GM21576 (cell line): Measurements from ENCODE around the gene ACTR2.
"Not testable (repeated sequence)": the region's sequence is repeated elsewhere in the genome, so short reads cannot be mapped to it uniquely, and the experiment has no call there.

ENCODE experiments used
- ATAC-seq: cut with Tn5 transposase; IDR thresholded peaks from one replicate; pipeline ENCODE4 v1.9.1; 2021; ENCODE audit warnings: mild to moderate bottlenecking, moderate library complexity; ENCODE audit not compliant: unreplicated experiment

ACTR2 gene

DNA sequence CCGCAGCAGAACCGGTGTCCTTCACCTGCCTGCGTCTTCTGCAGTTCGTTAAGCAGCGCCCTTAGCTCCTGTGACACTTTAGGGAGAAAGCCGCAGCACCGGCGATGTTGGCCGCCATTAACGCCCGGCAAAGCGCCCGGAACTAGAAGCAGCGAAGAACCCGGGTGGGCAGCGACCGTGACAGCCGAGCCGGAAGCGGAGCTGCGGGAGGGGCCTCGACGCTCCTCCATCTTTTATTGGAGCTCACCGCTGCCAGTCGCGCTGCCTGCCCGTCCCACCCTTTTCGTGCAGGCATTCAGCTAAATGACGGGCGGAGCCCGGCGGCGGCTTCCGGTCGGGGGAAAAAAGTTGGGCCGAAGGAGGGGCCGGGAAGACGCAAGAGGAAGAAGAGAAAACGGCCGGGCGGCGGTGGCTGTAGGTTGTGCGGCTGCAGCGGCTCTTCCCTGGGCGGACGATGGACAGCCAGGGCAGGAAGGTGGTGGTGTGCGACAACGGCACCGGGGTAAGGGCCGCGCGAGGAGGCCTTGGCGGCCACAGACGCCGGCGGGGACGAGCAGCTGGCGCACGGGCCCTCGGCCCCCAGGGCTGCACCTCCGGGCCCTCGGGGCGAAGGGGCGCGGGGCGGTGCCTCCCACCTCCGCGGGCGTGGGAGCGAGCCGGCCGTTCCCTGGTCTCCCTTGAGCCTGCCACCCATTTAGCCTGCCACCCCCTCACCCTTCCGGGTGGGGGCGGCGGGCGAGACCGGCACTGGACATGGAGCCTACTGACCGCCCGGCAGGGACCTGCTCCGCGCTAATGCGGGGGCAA is at the start of gene ACTR2:
TSS of gene ACTR2 (plus strand) at position 376 of the 807 bp plus-strand sequence. CDS start at position 455, 79 bp downstream.
- peak; percentile 89 for ATAC-seq

DNA sequence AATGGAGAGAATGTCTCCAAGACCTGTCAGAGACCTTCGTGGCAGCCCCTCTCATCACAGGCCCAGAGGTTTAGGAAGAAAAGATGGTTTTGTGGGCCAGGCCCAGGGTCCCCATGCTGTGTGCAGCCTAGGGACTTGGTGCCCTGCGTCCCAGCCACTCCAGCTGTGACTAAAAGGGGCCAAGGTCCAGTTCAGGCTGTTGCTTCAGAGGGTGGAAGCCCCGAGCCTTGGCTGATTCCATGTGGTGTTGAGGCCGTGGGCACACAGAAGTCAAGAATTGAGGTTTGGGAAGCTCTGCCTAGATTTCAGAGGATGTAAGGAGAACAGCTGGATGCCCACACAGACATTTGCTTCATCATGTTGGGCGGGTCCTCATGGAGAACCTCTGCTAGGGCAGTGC is 45.1 kb upstream of the ACTR2 start:
- ATAC-seq = no peak

GRCh38 chr2:65183406-65183805 is 44.2 kb upstream of the ACTR2 start:
- ATAC-seq = not testable (repeated sequence)

DNA sequence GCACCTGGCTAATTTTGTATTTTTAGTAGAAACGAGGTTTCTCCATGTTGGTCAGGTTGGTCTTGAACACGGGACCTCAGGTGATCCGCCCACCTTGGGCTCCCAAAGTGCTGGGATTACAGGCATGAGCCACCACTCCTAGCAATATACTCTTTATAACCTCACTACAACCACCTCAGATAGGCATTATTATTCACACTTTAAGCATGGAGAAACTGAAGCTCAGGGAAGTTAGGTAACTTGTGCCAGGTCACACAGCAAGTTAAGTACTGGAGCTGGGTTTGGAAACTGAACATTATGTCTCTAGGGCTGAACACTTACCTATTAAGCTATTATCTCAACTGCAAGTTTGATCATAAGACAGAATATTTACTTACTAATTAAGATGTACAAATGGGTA is 42.6 kb upstream of the ACTR2 start:
- ATAC-seq = no peak

DNA sequence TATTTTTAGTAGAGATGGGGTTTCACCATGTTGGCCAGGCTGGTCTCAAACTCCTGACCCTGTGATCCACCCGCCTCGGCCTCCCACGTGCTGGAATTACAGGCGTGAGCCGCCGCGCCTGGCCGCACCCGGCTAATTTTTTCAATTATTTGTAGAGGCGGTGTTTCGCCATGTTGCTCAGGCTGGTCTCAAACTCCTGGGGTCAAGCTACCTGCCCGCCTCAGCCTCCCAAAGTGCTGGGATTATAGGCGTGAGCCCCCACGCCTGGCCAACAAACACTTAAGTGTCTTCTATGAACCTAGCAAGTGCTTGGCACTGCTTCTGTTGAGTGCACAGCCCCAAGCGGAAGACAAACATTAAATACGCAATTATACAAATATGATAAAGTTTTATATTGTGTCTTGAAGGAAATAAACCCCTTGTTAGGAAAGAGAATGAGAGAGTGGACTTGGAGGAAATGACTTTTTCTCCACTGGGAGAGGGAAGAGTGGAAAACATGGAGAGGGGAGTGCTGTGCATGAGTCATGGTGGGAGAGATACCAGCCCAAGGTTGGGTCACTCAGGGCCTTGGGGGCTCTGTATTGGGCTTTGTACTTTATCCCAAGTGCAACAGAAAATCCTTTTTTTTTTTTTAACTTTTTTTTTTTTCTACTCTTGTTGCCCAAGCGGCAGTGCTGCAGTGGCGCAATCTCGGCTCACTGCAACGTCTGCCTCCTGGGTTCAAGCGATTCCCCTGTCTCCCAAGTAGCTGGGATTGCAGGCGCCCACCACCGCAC is 41.4 kb upstream of the ACTR2 start:
- no peak for ATAC-seq

DNA sequence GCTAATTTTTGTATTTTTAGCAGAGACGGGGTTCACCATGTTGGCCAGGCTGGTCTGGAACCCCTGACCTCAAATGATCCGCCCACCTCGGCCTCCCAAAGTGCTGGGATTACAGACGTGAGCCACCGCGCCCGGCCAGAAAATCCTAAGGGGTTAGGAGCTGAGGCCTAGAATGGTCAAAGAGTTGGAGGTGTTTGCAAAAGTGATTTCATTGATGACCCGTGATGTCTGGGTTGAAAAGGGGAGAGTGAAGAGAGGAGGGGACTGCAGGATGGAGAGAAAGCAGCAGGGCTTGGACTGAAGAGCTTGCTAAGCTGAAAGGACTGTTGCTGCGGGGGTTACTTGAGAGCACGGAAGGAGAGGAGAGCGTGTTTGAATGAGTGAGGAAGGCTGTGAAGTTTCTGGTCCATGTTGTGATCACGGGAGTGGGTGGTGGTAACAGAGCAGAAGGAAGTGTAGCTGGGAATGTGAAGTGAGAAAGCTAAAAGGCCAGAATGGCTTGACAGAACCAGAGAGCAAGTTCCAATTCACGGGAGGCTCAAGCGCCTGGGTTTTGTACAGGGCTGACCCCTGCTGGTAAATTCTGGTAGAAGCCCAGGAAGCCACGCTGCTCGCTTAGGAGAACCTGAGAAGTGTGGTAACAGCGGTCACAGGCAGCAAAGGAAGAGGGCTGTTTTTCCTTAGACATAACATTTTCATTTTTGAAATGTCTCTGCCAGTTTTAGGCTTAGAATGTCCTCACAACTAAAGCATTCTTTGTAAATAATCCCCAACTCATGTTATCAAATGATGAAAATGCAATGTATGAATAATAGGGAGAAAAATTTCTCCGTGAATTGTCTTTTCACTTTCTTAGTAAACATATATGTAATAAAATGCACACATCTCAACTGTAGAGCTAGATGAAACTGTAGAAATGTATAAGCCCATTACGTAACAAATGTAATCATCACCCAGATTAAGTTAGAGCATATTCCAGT is 40.5 kb upstream of the ACTR2 start:
- peak; percentile 62 for ATAC-seq

DNA sequence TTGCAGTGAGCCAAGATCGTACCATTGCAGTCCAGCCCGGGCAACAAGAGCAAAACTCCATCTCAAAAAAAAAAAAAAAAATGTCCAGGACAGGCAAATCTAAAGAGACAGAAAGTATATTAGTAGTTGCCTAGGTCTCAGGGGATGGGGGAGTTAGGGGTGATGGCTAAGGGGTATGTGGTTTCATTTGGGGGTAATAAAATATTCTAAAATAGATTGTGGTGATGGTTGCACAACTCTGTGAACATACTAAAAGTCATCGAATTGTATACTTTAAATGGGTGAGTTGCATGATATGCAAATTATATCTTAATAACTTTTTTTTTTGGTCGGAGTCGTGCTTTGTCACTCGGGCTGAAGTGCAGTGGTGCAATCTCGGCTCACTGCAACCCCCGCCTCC is 34.2 kb upstream of the ACTR2 start:
- ATAC-seq = no peak

- ATAC-seq = no peak
These were observed 28.9 kb upstream of the ACTR2 start for GRCh38 chr2:65198737-65199136.

DNA sequence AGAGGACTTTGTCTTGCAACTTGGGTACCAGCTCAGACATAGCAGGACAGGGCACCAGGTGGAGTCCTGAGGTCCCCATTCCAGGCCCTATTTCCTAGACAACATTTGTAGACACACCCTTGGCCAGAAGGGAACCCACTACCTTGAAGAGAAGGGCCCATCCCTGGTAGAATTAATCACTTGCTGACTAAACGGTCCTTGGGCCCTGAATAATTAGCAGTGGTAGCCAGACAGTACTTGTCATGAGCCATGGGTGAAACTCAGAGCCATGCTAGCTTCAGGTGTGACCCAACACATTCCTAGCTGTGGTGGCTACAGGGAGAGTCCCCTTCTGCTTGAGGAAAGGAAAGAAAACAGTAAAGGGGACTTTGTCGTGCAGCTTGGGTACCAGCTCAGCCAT is 28.5 kb upstream of the ACTR2 start:
- no peak for ATAC-seq

- no peak for ATAC-seq
These were observed 27.7 kb upstream of the ACTR2 start for GRCh38 chr2:65199891-65200290.

DNA sequence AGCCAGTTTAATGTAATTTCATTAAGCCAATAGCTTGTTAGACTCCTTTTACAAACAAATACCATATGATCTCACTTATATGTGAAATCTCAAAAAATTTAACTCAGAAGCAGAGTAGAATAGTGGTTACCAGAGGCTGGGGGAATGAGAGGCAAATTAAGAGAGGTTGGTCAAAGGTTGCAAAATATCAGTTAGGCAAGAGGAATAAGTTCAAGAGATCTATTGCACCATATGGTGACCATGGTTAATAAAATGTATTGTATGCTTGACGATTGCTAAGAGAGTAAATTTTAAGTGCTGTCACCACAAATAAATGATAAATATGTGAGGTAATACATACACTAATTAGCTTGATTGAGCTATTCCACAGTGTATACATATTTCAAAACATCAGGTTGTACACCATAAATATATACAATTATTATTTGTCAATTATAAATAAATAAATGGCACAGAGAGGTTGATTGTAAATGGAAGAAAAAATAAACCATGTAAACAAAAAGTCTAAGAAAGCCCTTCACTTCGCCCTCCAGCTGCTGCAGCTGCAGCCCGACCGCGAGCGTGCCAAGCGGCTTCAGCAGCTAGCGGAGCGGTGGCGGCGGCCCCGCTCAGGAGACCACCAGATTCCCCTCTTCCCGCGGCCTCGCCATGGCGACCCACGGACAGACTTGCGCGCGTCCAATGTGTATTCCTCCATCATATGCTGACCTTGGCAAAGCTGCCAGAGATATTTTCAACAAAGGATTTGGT is 23.0 kb upstream of the ACTR2 start:
- no peak for ATAC-seq

DNA sequence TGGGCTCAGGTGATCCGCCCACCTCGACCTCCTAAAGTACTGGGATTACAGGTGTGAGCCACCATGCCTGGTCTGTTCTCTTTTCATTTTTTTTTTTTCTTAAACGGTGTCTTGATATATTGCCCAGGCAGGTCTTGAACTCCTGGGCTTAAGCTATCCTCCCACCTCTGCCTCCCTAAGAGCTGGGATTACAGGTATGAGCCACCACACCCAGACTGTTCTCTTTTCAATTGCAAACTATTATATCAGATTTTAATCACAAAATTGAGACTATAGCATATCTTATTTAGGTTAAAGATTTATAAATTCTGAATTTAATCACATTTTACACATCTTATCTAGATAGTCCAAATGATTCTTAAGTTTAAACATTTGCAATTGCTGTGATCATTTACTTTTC is 15.5 kb upstream of the ACTR2 start:
- ATAC-seq = no peak

- ATAC-seq = no peak
These were observed 15.0 kb upstream of the ACTR2 start for GRCh38 chr2:65212619-65213018.

- ATAC-seq = no peak
These were observed 14.6 kb upstream of the ACTR2 start for GRCh38 chr2:65213035-65213434.

- ATAC-seq = no peak
These were observed 13.3 kb upstream of the ACTR2 start for GRCh38 chr2:65214361-65214760.

DNA sequence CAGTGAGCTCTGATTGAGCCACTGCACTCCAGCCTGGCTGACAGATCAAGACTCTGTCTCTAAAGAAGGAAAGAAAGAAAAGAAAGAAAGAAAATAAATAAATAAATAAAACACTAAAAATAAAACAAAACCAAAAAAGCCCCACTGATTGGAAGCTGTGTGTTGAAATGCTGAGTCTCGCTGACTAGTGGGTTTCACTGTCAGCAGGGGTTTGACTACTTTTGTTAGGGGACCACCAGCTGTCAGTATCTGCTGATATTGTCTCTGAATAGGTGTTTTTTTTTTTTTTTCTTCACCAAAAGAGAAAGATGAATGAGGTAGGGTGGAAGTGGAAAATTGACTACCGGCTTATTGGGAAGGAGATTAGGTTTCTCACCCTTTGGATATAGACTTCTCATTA is 12.8 kb upstream of the ACTR2 start:
- no peak for ATAC-seq

GRCh38 chr2:65215946-65216345 is 11.7 kb upstream of the ACTR2 start:
- ATAC-seq = no peak

DNA sequence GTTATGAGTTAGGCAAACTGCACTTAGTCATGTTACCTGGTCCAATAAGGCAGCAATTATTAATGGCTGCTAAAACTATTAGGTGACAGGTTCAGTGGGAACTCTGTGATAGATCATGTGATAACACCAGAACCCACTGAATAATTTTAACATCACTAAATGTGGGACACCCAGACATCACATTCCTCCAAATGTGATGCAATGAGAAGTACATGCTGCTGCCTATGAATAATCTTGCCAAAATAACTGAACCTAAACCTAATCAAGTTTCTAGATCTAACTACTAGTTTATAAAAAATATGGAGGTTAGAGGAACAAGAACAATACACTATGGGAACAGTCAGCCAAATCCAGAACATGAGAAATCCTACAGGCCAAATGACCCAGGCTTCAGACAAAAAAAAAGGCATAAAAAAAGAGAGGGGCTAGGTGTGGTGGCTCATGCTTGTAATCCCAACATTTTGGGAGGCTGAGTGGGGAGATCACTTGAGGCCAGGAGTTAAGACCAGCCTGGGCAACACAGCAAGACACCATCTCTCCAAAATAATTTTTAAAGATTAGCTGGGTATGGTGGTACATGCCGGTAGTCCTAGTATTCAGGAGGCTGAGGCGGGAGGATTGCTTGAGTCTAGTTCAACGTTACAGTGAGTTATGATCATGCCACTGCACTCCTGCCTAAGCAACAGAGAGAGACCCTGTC is 7.0 kb upstream of the ACTR2 start:
- ATAC-seq = no peak

GRCh38 chr2:65221275-65221674 is 6.4 kb upstream of the ACTR2 start:
- ATAC-seq = not testable (repeated sequence)

- peak; percentile 11 for ATAC-seq
These were observed 593 bp upstream of the ACTR2 start for GRCh38 chr2:65227020-65227455.
